HEK293T (cell line): ENCODE data around the gene CSF2RB.

Experiments used
- CTCF ChIA-PET: fragments of 350-600 bp; formaldehyde crosslinking; extraction: SDS; loops from one replicate; lab custom pipeline; 2021; ENCODE audit warnings: antibody characterized with exemption, inconsistent platforms; lab: Yijun Ruan, JAX
- POLR2A ChIA-PET: fragments of 350-600 bp; formaldehyde crosslinking; extraction: SDS; loops from one replicate; lab custom pipeline; 2020; ENCODE audit warnings: antibody characterized with exemption, inconsistent platforms; lab: Yijun Ruan, JAX
- DNase-seq: peaks from one replicate; pipeline ENCODE4 v3.0.0; 2012; ENCODE audit warnings: mixed read lengths; ENCODE audit errors: extremely low spot score
- ARNT ChIP-seq: fragments of 450-650 bp; IDR thresholded peaks from 2 replicates; pipeline ENCODE4 v1.6.1; 2017; ENCODE audit warnings: mild to moderate bottlenecking
- BHLHE40 ChIP-seq: fragments of 450-650 bp; IDR thresholded peaks from 2 replicates; pipeline ENCODE4 v1.6.1; 2016; ENCODE audit warnings: mild to moderate bottlenecking, moderate library complexity, borderline replicate concordance
- CTBP1 ChIP-seq: fragments of 450-650 bp; IDR thresholded peaks from 2 replicates; pipeline ENCODE4 v1.6.1; 2016; ENCODE audit warnings: borderline replicate concordance
- ELF4 ChIP-seq: fragments of 450-650 bp; IDR thresholded peaks from 2 replicates; pipeline ENCODE4 v1.6.1; 2017; ENCODE audit warnings: antibody characterized with exemption
- FOXA1 ChIP-seq: fragments of 450-650 bp; IDR thresholded peaks from 2 replicates; pipeline ENCODE4 v1.6.1; 2016; ENCODE audit warnings: mild to moderate bottlenecking
- FOXK2 ChIP-seq: fragments of 450-650 bp; IDR thresholded peaks from 2 replicates; pipeline ENCODE4 v1.6.1; 2016; ENCODE audit warnings: mild to moderate bottlenecking
- FOXM1 ChIP-seq: fragments of 450-650 bp; IDR thresholded peaks from 2 replicates; pipeline ENCODE4 v1.6.1; 2017; ENCODE audit warnings: mild to moderate bottlenecking, borderline replicate concordance
- HDGF ChIP-seq: fragments of 450-650 bp; IDR thresholded peaks from 2 replicates; pipeline ENCODE4 v1.6.1; 2017; ENCODE audit warnings: antibody characterized with exemption, borderline replicate concordance
- L3MBTL2 ChIP-seq: fragments of 450-650 bp; conservative IDR thresholded peaks from 2 replicates; pipeline ENCODE4 v1.6.1; 2016; ENCODE audit warnings: mild to moderate bottlenecking
- LEF1 ChIP-seq: fragments of 450-650 bp; IDR thresholded peaks from 2 replicates; pipeline ENCODE4 v1.6.1; 2017; ENCODE audit warnings: mild to moderate bottlenecking, borderline replicate concordance
- NFRKB ChIP-seq: fragments of 450-650 bp; IDR thresholded peaks from 2 replicates; pipeline ENCODE4 v1.6.1; 2016; ENCODE audit warnings: mild to moderate bottlenecking, moderate library complexity
- SP1 ChIP-seq: fragments of 450-650 bp; IDR thresholded peaks from 2 replicates; pipeline ENCODE4 v1.6.1; 2017
- SUZ12 ChIP-seq: fragments of 450-650 bp; IDR thresholded peaks from 2 replicates; pipeline ENCODE4 v1.6.1; 2016; ENCODE audit warnings: mild to moderate bottlenecking
- TARDBP ChIP-seq: fragments of 450-650 bp; IDR thresholded peaks from 2 replicates; pipeline ENCODE4 v1.6.1; 2016
- ZNF384 ChIP-seq: fragments of 450-650 bp; IDR thresholded peaks from 2 replicates; pipeline ENCODE4 v1.6.1; 2016
- TF ChIP-seq, protein P1 (sequence below): fragments of 450-650 bp; IDR thresholded peaks from 2 replicates; pipeline ENCODE4 v1.6.1; 2016

Gene CSF2RB

GRCh38 chr22:36884349-36885158, 28.9 kb upstream of the CSF2RB start:
- ChIA-PET CTCF (no interaction called here), POLR2A (no interaction called here)
- TF ChIP-seq SP1: no peak
- TF ChIP-seq, protein P1, sequence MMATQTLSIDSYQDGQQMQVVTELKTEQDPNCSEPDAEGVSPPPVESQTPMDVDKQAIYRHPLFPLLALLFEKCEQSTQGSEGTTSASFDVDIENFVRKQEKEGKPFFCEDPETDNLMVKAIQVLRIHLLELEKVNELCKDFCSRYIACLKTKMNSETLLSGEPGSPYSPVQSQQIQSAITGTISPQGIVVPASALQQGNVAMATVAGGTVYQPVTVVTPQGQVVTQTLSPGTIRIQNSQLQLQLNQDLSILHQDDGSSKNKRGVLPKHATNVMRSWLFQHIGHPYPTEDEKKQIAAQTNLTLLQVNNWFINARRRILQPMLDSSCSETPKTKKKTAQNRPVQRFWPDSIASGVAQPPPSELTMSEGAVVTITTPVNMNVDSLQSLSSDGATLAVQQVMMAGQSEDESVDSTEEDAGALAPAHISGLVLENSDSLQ: no peak
- no peak for TF ChIP-seq SUZ12
- no peak for TF ChIP-seq HDGF
- no peak for TF ChIP-seq ARNT
- DNase-seq: no peak

GRCh38 chr22:36885474-36885873, 28.0 kb upstream of the CSF2RB start:
- POLR2A ChIA-PET: no interaction called here
- no peak for DNase-seq
- CTCF ChIA-PET: no interaction called here
- TF ChIP-seq ELF4: no peak
- TF ChIP-seq ARNT: no peak
- TF ChIP-seq CTBP1: no peak
- no peak for TF ChIP-seq LEF1
- no peak for TF ChIP-seq FOXK2
- no peak for TF ChIP-seq FOXA1
- TF ChIP-seq BHLHE40: no peak

- TF ChIP-seq ELF4 (no peak), ARNT (no peak), ZNF384 (no peak), SUZ12 (no peak), BHLHE40 (no peak), TARDBP (no peak), NFRKB (no peak), LEF1 (no peak), FOXA1 (no peak), SP1 (no peak)
- no peak for DNase-seq
- ChIA-PET POLR2A (no interaction called here), CTCF (no interaction called here)
These were observed 27.4 kb upstream of the CSF2RB start for GRCh38 chr22:36886016-36886415.

DNA sequence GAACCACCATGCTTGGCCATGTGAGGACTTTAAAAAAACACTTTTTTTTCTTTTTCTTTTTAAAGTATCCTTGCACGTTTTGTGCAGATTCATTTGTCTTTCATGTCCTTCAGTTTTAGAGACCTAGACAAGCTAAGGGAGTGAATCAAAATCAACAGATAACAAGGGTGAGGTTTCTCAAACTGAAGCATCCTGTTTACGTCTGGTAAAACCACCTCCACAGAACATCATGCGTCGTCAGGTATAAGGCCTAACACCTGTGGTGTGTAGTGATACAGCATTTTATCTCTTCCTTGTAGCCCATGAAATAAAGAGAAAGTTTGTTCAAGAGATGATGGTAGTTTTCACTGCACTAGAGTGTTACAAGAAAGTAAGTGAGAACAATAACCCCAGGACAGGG, 26.3 kb upstream of the CSF2RB start:
- ChIA-PET POLR2A (no interaction called here), CTCF (interaction anchor here (0.7 kb wide), 1 partner anchor 9 kb away, joined by 4 read pairs; no protein-coding TSS in a partner anchor)
- TF ChIP-seq L3MBTL2 (no peak), SUZ12 (no peak), BHLHE40 (no peak), FOXK2 (no peak), CTBP1 (no peak), ELF4 (no peak)
- TF ChIP-seq, protein P1: no peak
- DNase-seq: no peak

GRCh38 chr22:36891646-36892045, 21.8 kb upstream of the CSF2RB start:
- TF ChIP-seq FOXK2 (no peak), ARNT (no peak), TARDBP (no peak), NFRKB (no peak), FOXM1 (no peak), ZNF384 (no peak), FOXA1 (no peak), CTBP1 (no peak), SUZ12 (no peak), L3MBTL2 (no peak), ELF4 (no peak), SP1 (no peak), BHLHE40 (no peak), LEF1 (no peak), HDGF (no peak)
- TF ChIP-seq, protein P1: no peak
- CTCF ChIA-PET: interaction anchor here (1.6 kb wide), 1 partner anchor 35 kb away, joined by 3 read pairs; no protein-coding TSS in a partner anchor
- DNase-seq: no peak
- POLR2A ChIA-PET: no interaction called here

- no peak for DNase-seq
- ChIA-PET CTCF (interaction anchor here (1.6 kb wide), 1 partner anchor 36 kb away, joined by 3 read pairs; no protein-coding TSS in a partner anchor), POLR2A (no interaction called here)
- TF ChIP-seq FOXK2: no peak
- no peak for TF ChIP-seq SUZ12
- TF ChIP-seq ELF4: no peak
- TF ChIP-seq L3MBTL2: no peak
- TF ChIP-seq, protein P1: no peak
- no peak for TF ChIP-seq SP1
- no peak for TF ChIP-seq CTBP1
These were observed 21.1 kb upstream of the CSF2RB start for GRCh38 chr22:36892292-36892691.
